Peyer's patch (tissue), 4 donors: ENCODE measurements around the gene CDH12.
"Not testable (repeated sequence)": the region's sequence is repeated elsewhere in the genome, so short reads cannot be mapped to it uniquely, and the experiment has no call there.

Experiments used
- POLR2A ChIP-seq, 2 donors: fragments of 450-650 bp; IDR thresholded peaks; one replicate each; pipeline ENCODE4 v1.5.1; 2017; ENCODE audit warnings: antibody characterized with exemption in 2 of 2, mild to moderate bottlenecking in 2 of 2, moderate library complexity in 2 of 2
- TF ChIP-seq, protein P1 (sequence below), 6 experiments: fragments of 450-650 bp in 4 of 6; fragments of 200-600 bp in 2 of 6; sonication (generic) in 1 of 6; IDR thresholded peaks; one replicate each; pipeline ENCODE4 v1.5.1; 2017 to 2019; ENCODE audit warnings: antibody characterized with exemption in 6 of 6, mild to moderate bottlenecking in 3 of 6, moderate library complexity in 1 of 6

DNA sequence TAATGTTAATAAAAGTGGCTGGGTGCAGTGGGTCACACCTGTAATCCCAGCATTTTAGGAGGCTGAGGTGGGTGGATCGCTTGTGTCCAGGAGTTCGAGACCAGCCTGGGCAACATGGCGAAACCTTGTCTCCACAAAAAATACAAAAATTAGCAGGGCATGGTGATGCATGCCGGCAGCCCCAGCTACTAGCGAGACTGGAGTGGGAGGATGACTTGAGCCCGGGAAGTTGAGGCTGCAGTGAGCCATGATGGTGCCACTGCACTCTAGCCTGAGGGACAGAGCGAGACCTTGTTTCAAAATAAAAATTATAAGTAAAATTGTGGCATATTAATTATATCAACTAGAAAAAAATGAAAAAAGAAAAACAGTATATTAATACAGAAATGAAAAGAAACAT, 336.6 kb downstream of the CDH12 start:
- TF ChIP-seq, protein P1, sequence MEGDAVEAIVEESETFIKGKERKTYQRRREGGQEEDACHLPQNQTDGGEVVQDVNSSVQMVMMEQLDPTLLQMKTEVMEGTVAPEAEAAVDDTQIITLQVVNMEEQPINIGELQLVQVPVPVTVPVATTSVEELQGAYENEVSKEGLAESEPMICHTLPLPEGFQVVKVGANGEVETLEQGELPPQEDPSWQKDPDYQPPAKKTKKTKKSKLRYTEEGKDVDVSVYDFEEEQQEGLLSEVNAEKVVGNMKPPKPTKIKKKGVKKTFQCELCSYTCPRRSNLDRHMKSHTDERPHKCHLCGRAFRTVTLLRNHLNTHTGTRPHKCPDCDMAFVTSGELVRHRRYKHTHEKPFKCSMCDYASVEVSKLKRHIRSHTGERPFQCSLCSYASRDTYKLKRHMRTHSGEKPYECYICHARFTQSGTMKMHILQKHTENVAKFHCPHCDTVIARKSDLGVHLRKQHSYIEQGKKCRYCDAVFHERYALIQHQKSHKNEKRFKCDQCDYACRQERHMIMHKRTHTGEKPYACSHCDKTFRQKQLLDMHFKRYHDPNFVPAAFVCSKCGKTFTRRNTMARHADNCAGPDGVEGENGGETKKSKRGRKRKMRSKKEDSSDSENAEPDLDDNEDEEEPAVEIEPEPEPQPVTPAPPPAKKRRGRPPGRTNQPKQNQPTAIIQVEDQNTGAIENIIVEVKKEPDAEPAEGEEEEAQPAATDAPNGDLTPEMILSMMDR (IDR thresholded peaks at IDR 0.05) = not testable (repeated sequence)
- TF ChIP-seq POLR2A (IDR thresholded peaks at IDR 0.05) = not testable (repeated sequence)
